PC-9 (cell line): Measurements from ENCODE around the gene LRSAM1.

Experiments
- EZH2 ChIP-seq: fragments of 200-600 bp; sonication (generic); IDR thresholded peaks from 2 replicates; pipeline ENCODE4 v1.8.0; 2017; ENCODE audit warnings: antibody characterized with exemption, low read depth
- TF ChIP-seq, protein P1 (sequence below): fragments of 200-600 bp; sonication (generic); conservative IDR thresholded peaks from 2 replicates; pipeline ENCODE4 v1.6.1; 2017; ENCODE audit warnings: mixed run types, antibody characterized with exemption, mild to moderate bottlenecking, moderate library complexity

DNA sequence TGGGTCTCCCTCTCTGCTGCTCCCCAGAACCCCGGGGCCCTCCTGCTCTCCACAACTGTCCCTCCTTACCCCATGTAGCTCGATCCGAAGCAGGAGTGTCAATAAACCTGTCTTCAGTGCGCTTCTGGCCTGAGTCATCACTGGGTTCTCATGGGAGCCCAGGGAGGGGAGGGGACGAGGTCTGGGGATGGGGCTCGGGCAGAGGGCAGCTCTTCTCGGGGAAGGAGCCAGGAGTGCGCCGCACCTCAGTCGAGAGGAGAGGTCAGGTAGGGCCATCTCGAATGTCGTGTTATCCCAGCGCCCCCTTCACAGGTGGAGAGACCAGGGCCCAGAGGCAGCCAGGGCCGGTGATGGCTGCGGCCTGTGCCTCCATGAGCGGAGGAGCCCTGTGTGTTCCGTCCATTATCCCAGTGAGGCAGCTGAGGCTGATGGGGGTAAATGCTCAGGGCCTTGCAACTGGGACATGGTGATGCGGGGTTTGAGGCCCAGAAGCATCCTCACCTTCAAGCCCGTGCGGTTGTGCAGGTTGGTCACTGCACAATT lies 52.1 kb downstream of the LRSAM1 start:
- TF ChIP-seq, protein P1, sequence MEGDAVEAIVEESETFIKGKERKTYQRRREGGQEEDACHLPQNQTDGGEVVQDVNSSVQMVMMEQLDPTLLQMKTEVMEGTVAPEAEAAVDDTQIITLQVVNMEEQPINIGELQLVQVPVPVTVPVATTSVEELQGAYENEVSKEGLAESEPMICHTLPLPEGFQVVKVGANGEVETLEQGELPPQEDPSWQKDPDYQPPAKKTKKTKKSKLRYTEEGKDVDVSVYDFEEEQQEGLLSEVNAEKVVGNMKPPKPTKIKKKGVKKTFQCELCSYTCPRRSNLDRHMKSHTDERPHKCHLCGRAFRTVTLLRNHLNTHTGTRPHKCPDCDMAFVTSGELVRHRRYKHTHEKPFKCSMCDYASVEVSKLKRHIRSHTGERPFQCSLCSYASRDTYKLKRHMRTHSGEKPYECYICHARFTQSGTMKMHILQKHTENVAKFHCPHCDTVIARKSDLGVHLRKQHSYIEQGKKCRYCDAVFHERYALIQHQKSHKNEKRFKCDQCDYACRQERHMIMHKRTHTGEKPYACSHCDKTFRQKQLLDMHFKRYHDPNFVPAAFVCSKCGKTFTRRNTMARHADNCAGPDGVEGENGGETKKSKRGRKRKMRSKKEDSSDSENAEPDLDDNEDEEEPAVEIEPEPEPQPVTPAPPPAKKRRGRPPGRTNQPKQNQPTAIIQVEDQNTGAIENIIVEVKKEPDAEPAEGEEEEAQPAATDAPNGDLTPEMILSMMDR: no peak
- no peak for TF ChIP-seq EZH2
